Inferior parietal cortex (tissue), 1 donor: ENCODE data around the gene TUBA1A.
"Not testable (repeated sequence)": the region's sequence is repeated elsewhere in the genome, so short reads cannot be mapped to it uniquely, and the experiment has no call there.

ENCODE experiments used
- DNase-seq: peaks from one replicate; pipeline ENCODE4 v3.0.0-alpha.2; 2016; ENCODE audit errors: extremely low spot score

The TUBA1A gene

GRCh38 chr12:49188916-49189367 is at the start of gene TUBA1A:
Gene TUBA1A, minus strand, starts transcription at chr12:49189080. Its CDS starts 101 bp downstream, at chr12:49188979.
- peak; percentile 97 for DNase-seq

GRCh38 chr12:49236423-49236822 is 47.5 kb upstream of the TUBA1A start:
- DNase-seq, result no peak

DNA sequence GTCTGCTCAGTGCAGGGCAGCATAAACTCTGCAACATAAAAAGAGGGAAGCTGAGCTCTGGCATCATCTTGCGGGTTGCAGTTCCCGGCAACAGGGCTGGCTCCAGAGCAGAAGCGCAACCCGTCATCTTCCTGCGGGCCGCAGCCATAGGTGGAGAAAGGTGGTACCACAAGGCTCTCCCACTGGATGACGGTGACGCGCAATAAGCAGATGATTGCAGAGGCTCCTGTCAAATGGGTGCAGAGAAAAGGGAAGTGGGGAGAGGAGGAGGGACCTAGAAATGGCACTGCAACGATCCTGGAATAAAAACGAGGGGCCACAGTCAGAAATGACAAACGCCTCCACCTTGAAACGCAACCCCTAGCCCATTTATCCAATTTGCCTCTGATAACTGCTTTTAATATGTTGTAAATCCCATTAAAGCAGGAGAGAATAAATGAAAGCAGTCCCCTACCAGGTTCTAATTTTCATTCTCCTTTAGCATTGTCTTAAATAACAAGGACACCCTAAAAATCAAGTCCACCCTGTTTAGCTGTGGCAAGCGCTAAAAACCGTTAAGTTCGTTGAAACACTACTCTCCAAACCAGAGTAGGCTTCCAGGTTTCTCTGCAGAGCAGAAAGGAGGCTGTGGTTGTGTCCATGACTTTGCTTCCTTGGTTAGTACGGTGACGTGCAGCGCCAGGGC is 45.1 kb upstream of the TUBA1A start:
- peak; percentile 84 for DNase-seq

GRCh38 chr12:49232940-49233841 is 44.3 kb upstream of the TUBA1A start:
- DNase-seq, result peak; percentile 86

DNA sequence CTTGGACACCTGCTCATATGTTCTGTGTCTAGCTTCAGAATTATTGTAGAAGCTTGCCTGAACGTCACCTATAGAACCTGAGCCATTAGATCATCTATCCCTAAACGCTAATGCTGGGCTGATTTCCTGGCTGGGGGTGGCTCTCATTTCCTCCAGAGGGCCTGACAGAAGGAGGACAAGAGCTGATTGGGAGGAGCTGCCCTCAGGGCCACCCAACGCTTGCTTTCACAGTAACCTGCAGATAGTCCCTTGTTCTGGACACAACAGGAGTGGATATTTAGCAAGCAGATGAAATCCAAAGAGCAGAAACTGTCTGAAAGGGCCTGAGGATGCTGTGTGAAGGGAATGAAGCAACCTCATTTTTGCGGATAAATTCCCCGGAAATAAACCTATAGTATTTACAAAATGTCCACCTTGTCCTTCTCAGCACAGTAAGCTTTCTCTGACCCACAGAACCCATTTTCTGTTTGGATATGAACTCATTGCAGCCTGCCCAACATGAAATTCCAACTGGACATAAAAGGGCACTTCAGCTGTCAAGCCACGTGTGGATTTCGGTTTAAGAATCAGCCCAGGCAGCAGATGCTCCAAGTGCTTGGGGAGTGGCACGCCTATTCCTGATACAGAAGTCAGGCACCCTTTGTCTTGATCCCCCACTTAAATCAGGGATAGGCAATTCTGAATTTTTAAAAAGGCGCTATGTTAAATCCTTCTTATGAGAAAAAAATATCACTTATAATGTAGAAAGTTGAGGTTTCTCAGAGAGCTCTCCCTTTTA is 43.2 kb upstream of the TUBA1A start:
- no peak for DNase-seq

DNA sequence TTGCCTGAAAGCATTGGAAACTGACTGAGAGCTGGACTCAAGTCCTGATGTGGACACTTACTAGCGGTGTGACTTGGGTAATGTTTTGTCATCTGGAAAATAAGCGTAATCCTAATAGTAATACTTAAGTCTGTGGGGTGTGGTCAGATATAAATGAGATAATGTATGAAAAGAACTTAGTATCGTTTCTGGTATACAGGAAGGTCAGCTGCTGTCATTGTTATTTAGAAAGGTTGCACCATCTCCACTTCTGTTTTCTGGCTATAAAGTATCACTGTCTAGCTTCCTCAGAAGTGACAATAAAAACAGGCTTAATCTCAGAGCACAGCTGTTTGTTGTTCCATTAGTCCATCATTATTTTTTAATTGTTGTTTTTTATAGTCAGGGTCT is 41.9 kb upstream of the TUBA1A start:
- DNase-seq, result no peak

DNA sequence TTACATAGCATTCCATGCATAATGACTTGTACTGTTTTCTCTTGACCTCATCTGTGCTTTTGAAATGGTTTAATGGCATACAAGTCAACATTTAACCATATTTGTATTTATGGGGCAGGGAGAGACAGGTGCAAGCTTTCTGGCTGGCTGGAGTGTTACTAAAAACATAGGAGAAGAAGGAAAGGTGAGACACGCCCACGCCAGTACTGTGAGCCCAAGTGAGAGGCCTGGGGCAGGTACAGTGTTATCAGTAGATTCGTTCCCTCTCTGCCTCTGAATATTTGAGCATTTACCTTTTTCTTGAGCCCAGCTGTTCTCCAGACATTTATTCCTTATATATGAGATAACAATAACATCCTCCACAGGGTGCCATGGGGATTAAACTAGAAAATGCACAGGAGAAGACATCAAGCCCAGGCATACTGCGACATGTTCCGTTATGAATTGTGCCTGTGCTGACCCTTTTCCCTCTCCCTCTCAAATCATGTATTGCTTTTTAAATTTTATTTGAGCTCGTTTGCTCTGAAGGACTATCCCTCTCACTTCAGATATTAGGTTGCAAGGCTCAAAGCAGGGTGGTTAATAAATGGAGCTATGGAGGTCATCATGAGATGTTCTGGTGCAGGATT is 41.4 kb upstream of the TUBA1A start:
- no peak for DNase-seq

DNA sequence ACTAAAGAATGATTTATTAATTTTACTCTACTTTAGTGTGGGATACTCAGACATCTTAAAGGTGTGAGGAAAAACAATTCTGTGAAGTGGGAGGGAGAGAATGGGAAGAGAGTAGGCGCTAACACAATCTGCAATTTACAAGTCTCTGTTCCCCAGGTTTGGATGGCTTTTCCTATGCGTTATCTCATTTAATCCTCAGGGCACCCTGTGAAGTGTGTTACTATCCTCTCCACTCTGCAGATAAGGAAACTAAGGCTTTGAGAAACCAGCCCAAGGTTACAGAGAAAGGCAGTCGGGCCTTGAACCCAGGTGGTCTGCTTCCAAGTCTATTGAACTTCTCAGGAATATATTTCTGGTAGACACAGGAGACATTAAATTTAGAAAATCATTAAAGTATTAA is 39.8 kb upstream of the TUBA1A start:
- DNase-seq, result no peak

DNA sequence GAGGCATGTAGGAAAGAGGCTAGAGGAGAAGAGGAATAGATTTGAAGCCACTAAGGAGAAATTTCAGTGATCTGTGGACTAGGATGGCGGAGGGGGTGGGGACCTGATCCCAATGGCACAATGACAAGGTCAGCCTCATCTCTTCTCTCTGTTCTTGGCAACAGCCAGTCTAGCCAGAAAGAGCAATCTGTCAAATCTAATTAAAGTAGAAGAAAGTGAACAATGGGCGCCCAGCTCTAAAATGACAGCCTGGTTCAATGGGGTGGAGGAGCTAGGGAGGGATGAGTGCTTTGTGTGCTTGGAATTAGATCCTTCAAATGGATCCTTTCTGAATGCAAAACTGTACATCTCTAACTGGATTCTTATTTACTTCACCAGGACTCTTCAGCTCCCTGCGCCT is 38.8 kb upstream of the TUBA1A start:
- no peak for DNase-seq

DNA sequence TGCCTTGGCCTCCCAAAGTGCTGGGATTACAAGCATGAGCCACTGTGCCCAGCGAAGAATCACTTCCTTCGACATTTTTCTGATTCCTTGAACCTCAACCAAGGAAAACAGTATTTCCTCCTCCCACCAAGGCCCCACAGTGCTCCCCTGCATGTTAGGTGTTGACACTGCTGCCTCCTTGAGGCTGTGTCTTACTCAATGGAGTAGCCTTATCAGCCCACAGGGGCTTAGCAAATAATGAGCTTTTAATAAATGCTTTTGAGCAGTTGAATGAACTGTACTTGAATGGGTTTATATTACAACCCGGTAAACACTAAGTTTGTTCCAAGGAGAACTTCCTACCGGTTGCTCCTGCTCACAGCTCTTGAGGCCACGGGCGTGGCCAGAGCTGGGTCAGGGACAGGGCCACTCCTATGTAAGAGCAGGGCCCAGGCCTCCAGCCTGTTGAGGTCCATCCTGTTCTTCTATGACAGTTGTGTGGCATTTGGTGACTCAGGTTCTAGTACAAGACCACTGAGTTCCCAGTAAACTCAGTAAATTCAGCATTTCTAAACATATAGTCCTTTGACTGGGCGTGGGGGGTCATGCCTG is 36.8 kb upstream of the TUBA1A start:
- DNase-seq, result no peak

DNA sequence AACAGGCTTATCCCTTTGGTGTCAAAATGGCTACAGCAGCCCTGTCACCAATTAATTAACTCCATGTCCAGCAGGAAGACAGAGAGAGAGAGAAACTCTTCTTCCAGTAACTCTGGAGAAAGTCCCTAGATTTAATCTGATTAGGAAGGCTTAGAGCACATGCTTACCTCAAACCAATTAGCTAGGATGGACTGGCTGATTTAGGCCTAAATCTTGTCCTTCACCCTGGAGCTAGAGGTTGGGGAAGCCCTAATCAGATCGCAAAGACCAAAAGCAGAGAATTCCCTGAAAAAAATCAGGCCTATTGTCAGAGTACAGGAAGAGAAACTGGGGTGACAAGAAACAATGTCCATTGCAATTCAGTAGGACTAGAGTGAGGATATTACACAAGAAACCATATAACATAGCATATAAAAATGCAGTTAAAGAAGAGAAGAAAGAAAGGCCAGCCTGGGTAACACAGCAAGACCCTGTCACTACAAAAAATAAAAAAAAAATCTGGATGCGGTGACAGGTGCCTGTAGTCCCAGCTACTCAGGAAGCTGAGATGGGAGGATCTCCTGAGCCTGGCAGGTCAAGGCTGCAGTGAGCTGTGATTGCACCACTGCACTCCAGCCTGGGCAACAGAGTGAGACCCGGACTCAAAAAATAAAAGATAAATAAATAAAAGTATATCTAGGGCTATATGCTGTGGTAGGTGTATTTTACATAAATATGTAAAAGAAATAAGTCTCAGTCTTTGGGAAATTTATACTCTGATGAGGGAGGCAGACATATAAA is 34.9 kb upstream of the TUBA1A start:
- DNase-seq, result no peak

- no peak for DNase-seq
Observed at GRCh38 chr12:49223122-49223521, 34.2 kb upstream of the TUBA1A start.

GRCh38 chr12:49220972-49221371 is 32.1 kb upstream of the TUBA1A start:
- DNase-seq, result no peak

GRCh38 chr12:49219417-49220026 is 30.6 kb upstream of the TUBA1A start:
- DNase-seq, result no peak

GRCh38 chr12:49212572-49212971 is 23.7 kb upstream of the TUBA1A start:
- DNase-seq, result no peak

DNA sequence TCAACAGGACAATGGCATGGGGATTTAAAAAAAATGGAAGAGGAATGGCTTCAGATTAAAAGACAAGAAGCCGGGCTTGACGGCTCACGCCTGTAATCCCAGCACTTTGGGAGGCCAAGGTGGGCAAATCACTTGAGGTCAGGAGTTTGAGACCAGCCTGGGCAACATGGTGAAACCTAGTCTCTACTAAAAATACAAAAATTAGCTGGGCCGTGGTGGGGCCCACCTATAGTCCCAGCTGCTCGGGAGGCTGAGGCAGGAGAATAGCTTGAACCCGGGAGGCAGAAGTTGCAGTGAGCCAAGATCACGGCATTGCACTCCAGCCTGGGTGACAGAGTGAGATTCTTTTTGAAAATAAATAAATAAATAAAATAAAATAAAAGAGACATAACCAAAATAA is 21.8 kb upstream of the TUBA1A start:
- DNase-seq, result not testable (repeated sequence)

GRCh38 chr12:49208676-49209075 is 19.8 kb upstream of the TUBA1A start:
- no peak for DNase-seq

- no peak for DNase-seq
Observed at GRCh38 chr12:49208146-49208545, 19.3 kb upstream of the TUBA1A start.

DNA sequence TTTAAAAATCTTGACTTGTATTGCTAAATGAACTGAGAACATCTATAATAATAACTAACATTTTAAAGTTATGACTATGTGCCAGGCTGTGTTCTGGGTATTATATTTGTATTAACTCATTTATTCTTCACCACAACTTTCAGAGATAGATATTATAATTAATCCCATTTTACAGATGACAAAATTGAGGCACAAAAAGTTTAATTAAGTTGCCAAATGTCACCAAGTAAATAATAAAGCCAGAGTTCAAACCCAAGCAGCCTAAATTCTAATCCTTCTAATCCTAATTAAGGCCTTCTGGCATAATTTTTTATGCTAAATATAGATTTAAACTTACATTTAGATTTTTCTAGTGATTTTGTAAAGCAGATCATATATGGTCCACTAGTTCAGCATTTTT is 17.5 kb upstream of the TUBA1A start:
- no peak for DNase-seq
